GM18508 (cell line): Measurements from ENCODE around the gene PRAMEF6.
"Not testable (repeated sequence)": the region's sequence is repeated elsewhere in the genome, so short reads cannot be mapped to it uniquely, and the experiment has no call there.

Experiments
- ATAC-seq: cut with Tn5 transposase; IDR thresholded peaks from one replicate; pipeline ENCODE4 v1.9.1; 2021; ENCODE audit warnings: moderate number of reproducible peaks; ENCODE audit not compliant: insufficient read depth, unreplicated experiment

PRAMEF6 gene

GRCh38 chr1:12947480-12947879 is at the start of gene PRAMEF6:
PRAMEF6 (minus strand) TSS chr1:12947580; CDS start chr1:12942518, 5,062 bp downstream.
- not testable (repeated sequence) for ATAC-seq

GRCh38 chr1:12924368-12924767 is 23.0 kb downstream of the PRAMEF6 start:
- ATAC-seq, result not testable (repeated sequence)

GRCh38 chr1:12921749-12922148 is 25.6 kb downstream of the PRAMEF6 start:
- ATAC-seq, result not testable (repeated sequence)

GRCh38 chr1:12916310-12916709 is 31.1 kb downstream of the PRAMEF6 start, which contains the start of gene PRAMEF7:
PRAMEF7 (plus strand) TSS chr1:12916610; CDS start chr1:12917693, 1,083 bp downstream.
- not testable (repeated sequence) for ATAC-seq

- ATAC-seq, result not testable (repeated sequence)
Measured at GRCh38 chr1:12903793-12904572, 43.4 kb downstream of the PRAMEF6 start.

GRCh38 chr1:12899186-12899585 is 48.2 kb downstream of the PRAMEF6 start:
- ATAC-seq, result not testable (repeated sequence)

GRCh38 chr1:12898170-12898569 is 49.2 kb downstream of the PRAMEF6 start, which contains the start of gene PRAMEF10:
PRAMEF10 (minus strand) TSS chr1:12898270; CDS start chr1:12895847, 2,423 bp downstream.
- ATAC-seq, result not testable (repeated sequence)
